Endothelial cell of umbilical vein (primary cell): ENCODE results near the gene MMP2.

ENCODE experiments used
- CTCF ChIP-seq, 2 donors: IDR thresholded peaks; 1 replicate in 1 of 2; 2 replicates in 1 of 2; pipeline ENCODE4 v1.5.1; 2011; ENCODE audit warnings: low read length in 2 of 2, mild to moderate bottlenecking in 2 of 2, moderate library complexity in 2 of 2, control low read depth in 1 of 2, inconsistent platforms in 1 of 2, low read depth in 1 of 2; ENCODE audit not compliant: insufficient read depth in 1 of 2; ENCODE audit errors: extremely low read depth in 1 of 2
- EZH2 ChIP-seq: IDR thresholded peaks from 2 replicates; pipeline ENCODE4 v1.6.1; 2012; ENCODE audit warnings: borderline replicate concordance, low read depth, mild to moderate bottlenecking, moderate library complexity, low read length, inconsistent platforms; ENCODE audit not compliant: severe bottlenecking
- JUN ChIP-seq: IDR thresholded peaks from 2 replicates; pipeline ENCODE4 v1.6.1; 2011; ENCODE audit warnings: borderline replicate concordance, low read depth; ENCODE audit not compliant: insufficient read length, insufficient read depth
- MAX ChIP-seq: IDR thresholded peaks from 2 replicates; pipeline ENCODE4 v1.6.1; 2011; ENCODE audit not compliant: insufficient read depth, insufficient read length
- POLR2A ChIP-seq: IDR thresholded peaks from 2 replicates; pipeline ENCODE4 v1.6.1; 2012; ENCODE audit warnings: low read depth, mild to moderate bottlenecking, control low read depth, low read length

GRCh38 chr16:55470533-55471371, 8.2 kb upstream of the MMP2 start:
- no peak for TF ChIP-seq CTCF (IDR thresholded peaks at IDR 0.05; ENCODE audit: extremely low read depth in 1 of 2, insufficient read depth in 1 of 2, low read depth in 1 of 2, low read length in 2 of 2)
- TF ChIP-seq EZH2, result no peak
- TF ChIP-seq POLR2A, result no peak
- TF ChIP-seq MAX, result no peak
- no peak for TF ChIP-seq JUN
